HEK293T (cell line): ENCODE data around the gene C2CD2.

ENCODE experiments used
- ARNT ChIP-seq: fragments of 450-650 bp; IDR thresholded peaks from 2 replicates; pipeline ENCODE4 v1.6.1; 2017; ENCODE audit warnings: mild to moderate bottlenecking
- CTBP1 ChIP-seq: fragments of 450-650 bp; IDR thresholded peaks from 2 replicates; pipeline ENCODE4 v1.6.1; 2016; ENCODE audit warnings: borderline replicate concordance
- SP1 ChIP-seq: fragments of 450-650 bp; IDR thresholded peaks from 2 replicates; pipeline ENCODE4 v1.6.1; 2017

DNA sequence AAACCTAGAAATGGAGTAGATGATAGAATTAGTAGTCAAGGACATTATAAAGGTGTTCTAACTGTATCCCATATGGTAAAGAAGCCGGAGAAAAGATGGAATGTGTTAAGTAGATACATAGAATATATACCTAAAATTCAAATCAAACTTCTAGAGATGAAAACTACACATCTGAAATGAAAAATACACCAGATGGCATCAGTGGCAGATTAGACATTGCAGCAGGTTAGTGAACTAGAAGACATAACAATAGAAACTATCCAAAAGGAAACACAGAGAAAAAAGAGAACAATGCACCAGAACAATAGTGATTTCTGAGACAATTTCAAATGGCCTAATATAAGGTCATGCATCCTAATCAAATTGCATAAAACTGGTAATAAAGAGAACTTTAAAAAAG is 29.4 kb upstream of the C2CD2 start:
- TF ChIP-seq CTBP1 (no peak), SP1 (no peak), ARNT (no peak)
